ENCODE data around the gene RBCK1. TPM values are rescaled to one million over a fixed set of nuclear protein-coding genes. Genes with fewer than 3 reads are reported as not detected.

Gene RBCK1
- total and polyA plus RNA-seq, 9 of the 15 experiments (the other 6 are each of a cell fraction or from before 2014, with no cell fraction given): 5.9 to 59.3 (median 26.5) TPM

DNA sequence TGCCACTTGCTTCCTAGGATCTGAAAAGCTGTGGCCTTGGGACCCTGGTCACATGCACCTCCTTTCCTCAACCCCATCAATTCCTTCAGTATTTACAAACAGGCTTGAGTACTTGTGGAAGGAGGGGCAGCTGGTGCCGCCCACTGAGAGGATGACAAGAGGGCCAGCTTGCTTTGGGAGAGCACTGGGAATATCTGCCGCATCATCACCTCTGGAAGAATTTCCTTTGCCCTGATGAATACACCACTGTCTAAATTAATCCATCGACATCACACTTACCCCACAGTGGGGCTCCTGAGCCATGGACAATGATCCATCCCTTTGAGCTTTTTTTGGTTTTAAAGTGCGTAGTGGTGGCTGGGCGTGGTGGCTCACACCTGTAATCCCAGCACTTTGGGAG lies 28.4 kb downstream of the RBCK1 start:
- Histone ChIP-seq H3K9me3 (replicated peaks; ENCODE audit: control insufficient read depth, insufficient read depth, low read depth, low read length) (no peaks in the 10 kb centered on the region), H3K4me2 (ENCODE audit: insufficient read depth, low read length) (no peak overlapping the region), H3K4me3 (no peak overlapping the region), H3K9me1 (ENCODE audit: control insufficient read depth, insufficient read depth, low read length) (peaks cover 3% of the 10 kb centered on the region), H4K20me1 (replicated peaks; ENCODE audit: control insufficient read depth, insufficient read depth, low read length) (no peaks in the 10 kb centered on the region), H3K36me3 (ENCODE audit: control insufficient read depth, insufficient read depth, low read length) (peaks cover 67% of the 10 kb centered on the region), H2AFZ (ENCODE audit: low read depth, low read length) (no peak overlapping the region), H3K27me3 (ENCODE audit: control insufficient read depth in 2 of 2, insufficient read depth in 2 of 2, low read length in 2 of 2) (no peaks in the 10 kb centered on the region), H3K27ac (ENCODE audit: extremely low read depth, low read depth, low read length) (no peak overlapping the region), H3K79me2 (ENCODE audit: control insufficient read depth, insufficient read depth, low read length) (no peaks in the 10 kb centered on the region), H3K4me1 (replicated peaks in 1 of 2; ENCODE audit: control insufficient read depth in 2 of 2, insufficient read depth in 2 of 2, low read length in 2 of 2) (peaks cover 0 to 6% of the 10 kb centered on the region in 2 experiments; a peak in 2 of 5 replicates), H3K9ac (ENCODE audit: insufficient read depth in 1 of 2, low read depth in 2 of 2, low read length in 2 of 2) (no peak overlapping the region)
- WGBS (ENCODE audit: insufficient coverage, low coverage, missing lambda C conversion rate): 94% methylated on average over 5 of the region's 5 CpGs
- DNase-seq (ENCODE audit: extremely low read depth in 1 of 4, low spot score in 3 of 4): no peak
- in situ Hi-C loops (cut with MboI) (no loop called here), intact Hi-C loops (cut with micrococcal nuclease) (no loop called here)
- ChIA-PET POLR2A (interaction anchor here (0.6 to 3.2 kb wide), 5 partner anchors 9 to 77 kb away, joined by 3 to 21 read pairs (median 4); no protein-coding TSS in a partner anchor), CTCF (ENCODE audit: low intra/inter-chr PET ratio) (no interaction called here)
- ATAC-seq: no peak
- TSS peak; percentile 13 for BruUV-seq (replicated peaks)
- TF ChIP-seq, protein P1, sequence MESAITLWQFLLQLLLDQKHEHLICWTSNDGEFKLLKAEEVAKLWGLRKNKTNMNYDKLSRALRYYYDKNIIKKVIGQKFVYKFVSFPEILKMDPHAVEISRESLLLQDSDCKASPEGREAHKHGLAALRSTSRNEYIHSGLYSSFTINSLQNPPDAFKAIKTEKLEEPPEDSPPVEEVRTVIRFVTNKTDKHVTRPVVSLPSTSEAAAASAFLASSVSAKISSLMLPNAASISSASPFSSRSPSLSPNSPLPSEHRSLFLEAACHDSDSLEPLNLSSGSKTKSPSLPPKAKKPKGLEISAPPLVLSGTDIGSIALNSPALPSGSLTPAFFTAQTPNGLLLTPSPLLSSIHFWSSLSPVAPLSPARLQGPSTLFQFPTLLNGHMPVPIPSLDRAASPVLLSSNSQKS (CRISPR knock-in tag; IDR thresholded peaks at IDR 0.05): no peak
- TF ChIP-seq C11orf30 (IDR thresholded peaks at IDR 0.05; ENCODE audit: low read depth) (peak; percentile 9; the same call in 1 of the 2 replicates), SRSF3 (IDR thresholded peaks at IDR 0.05; ENCODE audit: insufficient read depth, low read length) (no peak), TEAD2 (tag; IDR thresholded peaks at IDR 0.05) (no peak)
- FAIRE-seq: no peak
